ENCODE data around the gene ETFRF1.

- no peak for TF ChIP-seq POLR2A (IDR thresholded peaks at IDR 0.05; ENCODE audit: low read length)
- no peak for TF ChIP-seq GATA1 (IDR thresholded peaks at IDR 0.05; ENCODE audit: low read depth, low read length)
Observed at GRCh38 chr12:25182765-25183164, 12.3 kb upstream of the ETFRF1 start.

Data from erythroblast (primary cell).